Right renal cortex interstitium (tissue), 3 donors: ENCODE data around the gene OR1K1. TPM values are rescaled to one million over a fixed set of nuclear protein-coding genes. Genes with fewer than 3 reads are reported as not detected.
"Not testable (repeated sequence)": the region's sequence is repeated elsewhere in the genome, so short reads cannot be mapped to it uniquely, and the experiment has no call there.

Source experiments
- DNase-seq, 3 donors: peaks; one replicate each; pipeline ENCODE4 v3.0.0-alpha.2; 2013; ENCODE audit warnings: low read depth in 3 of 3, low spot score in 2 of 3
- polyA plus RNA-seq, 3 donors: library from polyadenylated mRNA; unstranded; fragments of 120-200 nt; gene quantifications; one replicate each; pipeline ENCODE4 v1.2.1, GENCODE V29; 2013; ENCODE audit not compliant: insufficient read length in 3 of 3

The OR1K1 gene
- polyA plus RNA-seq = not detected

DNA sequence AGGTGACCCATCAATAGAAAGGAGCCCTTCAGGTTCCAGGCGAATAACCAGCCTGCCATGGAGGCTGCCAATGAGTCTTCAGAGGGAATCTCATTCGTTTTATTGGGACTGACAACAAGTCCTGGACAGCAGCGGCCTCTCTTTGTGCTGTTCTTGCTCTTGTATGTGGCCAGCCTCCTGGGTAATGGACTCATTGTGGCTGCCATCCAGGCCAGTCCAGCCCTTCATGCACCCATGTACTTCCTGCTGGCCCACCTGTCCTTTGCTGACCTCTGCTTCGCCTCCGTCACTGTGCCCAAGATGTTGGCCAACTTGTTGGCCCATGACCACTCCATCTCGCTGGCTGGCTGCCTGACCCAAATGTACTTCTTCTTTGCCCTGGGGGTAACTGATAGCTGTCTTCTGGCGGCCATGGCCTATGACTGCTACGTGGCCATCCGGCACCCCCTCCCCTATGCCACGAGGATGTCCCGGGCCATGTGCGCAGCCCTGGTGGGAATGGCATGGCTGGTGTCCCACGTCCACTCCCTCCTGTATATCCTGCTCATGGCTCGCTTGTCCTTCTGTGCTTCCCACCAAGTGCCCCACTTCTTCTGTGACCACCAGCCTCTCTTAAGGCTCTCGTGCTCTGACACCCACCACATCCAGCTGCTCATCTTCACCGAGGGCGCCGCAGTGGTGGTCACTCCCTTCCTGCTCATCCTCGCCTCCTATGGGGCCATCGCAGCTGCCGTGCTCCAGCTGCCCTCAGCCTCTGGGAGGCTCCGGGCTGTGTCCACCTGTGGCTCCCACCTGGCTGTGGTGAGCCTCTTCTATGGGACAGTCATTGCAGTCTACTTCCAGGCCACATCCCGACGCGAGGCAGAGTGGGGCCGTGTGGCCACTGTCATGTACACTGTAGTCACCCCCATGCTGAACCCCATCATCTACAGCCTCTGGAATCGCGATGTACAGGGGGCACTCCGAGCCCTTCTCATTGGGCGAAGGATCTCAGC is at the start of gene OR1K1:
TSS of gene OR1K1 (plus strand) at position 58 of the 995 bp plus-strand sequence. CDS start at position 58, 0 bp downstream.
- no peak for DNase-seq

- no peak for DNase-seq
Observed at GRCh38 chr9:122754825-122755224, 45.1 kb upstream of the OR1K1 start.

- DNase-seq = no peak
Observed at GRCh38 chr9:122767817-122768216, 32.1 kb upstream of the OR1K1 start.

- DNase-seq = no peak
Observed at GRCh38 chr9:122777052-122777451, 22.9 kb upstream of the OR1K1 start.

DNA sequence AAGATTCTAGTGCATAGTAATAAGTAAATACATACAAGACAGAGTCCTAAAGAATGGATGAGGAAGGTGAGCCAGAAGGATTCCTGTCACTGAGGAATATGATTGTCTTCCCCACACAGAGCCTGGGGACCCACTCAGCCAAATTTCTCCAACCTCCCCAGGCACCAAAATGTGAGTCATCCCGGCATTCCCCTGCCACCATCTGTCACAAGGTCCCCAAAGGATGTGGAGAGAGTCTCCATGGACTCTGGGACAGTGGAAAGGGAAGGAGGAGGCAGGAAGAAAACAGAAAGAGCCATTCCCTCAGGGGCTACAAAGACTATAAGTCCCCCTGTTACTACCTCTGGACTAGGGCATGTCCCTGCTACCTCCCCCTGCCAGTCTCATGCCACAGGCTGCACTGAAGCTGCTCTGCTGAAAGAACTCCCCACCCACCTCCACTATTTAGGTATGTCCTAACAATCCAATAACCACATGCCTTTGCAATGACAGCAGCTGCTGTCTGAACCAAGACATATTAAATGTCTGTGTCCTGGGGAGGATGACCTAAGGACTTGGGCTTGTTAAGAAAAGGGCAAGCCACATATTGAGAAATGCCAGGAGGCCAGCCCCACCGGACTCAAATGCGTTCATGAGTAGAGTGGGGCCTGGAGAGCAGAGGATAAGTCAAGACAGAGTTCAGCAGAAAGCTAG is 21.8 kb upstream of the OR1K1 start:
- no peak for DNase-seq

DNA sequence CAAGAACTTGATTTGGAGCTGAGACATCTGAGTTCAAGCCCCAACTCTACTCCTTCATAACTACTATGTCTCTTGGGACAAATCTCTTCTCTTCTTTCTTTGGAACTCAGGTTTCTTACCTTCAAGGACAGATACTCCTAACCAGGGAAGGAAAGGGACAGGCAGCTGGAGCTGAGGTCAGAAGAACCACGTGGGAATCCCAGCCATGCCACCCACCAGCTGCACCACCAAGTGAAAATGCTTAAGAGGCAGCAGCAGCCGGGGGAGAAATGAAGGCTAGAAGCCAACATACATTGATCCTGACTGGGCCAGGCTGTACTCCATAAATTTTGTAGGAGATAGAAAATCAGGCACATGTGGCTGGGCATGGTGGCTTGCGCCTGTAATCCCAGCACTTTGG is 20.7 kb upstream of the OR1K1 start:
- no peak for DNase-seq

DNA sequence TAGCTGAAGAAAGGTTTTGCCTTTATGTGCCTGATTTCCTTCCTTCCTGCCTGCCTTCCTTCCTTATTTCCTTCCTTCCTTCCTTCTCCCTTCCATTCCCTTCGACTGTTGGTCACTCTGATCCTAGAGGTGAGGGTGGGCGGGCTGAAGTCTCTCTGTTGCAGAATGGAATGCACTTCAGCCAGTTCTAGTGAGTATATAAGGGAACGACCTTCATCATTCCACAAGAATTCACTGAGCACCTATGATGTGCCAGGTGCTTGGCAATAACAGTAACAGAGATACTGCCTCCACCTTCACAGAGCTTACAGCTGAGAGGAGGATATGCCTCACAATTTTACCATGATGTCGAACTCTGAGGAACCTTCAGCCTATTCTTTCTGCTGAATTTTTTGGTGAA is 19.9 kb upstream of the OR1K1 start:
- DNase-seq = no peak

DNA sequence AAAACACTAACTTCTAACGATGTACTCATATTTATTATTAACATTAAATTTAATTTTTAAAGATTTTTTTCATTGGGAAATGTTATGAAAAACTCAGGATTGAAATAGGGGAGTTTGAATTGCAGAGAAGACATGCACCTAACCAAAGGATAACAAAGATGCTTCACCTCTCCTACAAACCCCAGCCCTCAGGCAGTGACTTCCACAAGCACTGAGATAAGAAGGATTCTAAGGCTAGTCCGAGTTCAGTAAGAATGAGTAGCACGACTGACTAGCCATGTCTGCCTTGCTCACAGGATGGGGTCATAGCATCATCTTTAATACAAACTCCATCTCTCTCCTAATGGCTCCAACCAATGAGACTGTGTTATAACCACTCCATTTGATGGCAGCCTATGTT is 18.3 kb upstream of the OR1K1 start:
- DNase-seq = no peak

- DNase-seq = no peak
Observed at GRCh38 chr9:122785269-122785668, 14.7 kb upstream of the OR1K1 start.

DNA sequence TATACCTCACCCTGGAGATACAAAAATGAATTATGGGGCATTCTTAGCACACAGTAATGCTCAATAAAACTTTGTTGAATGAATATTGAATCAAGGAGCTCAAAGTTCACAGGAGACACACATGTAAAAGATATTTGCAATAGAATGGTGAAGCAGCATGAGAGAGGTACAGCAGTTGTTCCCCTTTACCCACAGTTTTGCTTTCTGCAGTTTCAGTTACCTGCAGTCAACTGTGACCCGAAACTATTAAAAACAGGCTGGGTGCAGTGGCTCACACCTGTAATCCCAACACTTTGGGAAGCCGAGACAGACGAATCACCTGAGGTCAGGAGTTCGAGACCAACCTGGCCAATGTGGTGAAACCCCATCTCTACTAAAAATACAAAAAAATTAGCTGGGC is 13.6 kb upstream of the OR1K1 start:
- DNase-seq = no peak

- DNase-seq = no peak
Observed at GRCh38 chr9:122788831-122789230, 11.1 kb upstream of the OR1K1 start, which contains the start of gene OR5C1. TSS of gene OR5C1 (plus strand) at chr9:122788933. CDS start at chr9:122788933, 0 bp downstream.

DNA sequence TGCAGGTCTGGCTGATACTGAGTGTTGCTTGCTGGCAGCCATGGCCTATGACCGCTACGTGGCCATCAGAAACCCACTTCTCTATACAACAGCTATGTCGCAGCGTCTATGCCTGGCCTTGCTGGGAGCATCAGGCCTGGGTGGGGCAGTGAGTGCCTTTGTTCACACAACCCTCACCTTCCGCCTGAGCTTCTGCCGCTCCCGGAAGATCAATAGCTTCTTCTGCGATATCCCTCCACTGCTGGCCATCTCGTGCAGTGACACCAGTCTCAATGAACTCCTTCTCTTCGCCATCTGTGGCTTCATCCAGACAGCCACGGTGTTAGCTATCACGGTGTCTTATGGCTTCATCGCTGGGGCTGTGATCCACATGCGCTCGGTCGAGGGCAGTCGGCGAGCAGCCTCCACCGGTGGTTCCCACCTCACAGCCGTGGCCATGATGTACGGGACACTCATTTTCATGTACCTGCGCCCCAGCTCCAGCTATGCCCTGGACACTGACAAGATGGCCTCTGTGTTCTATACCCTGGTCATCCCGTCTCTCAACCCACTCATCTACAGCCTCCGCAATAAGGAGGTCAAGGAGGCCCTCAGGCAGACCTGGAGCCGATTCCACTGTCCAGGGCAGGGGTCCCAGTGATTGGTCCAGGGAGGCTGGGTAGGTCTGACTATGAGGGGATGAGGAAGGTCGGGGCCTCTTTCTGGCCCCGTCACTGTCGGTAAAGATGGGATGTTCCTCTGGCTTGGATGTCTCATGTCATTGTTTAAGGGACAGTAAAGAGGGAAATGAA is 10.5 kb upstream of the OR1K1 start:
- no peak for DNase-seq

GRCh38 chr9:122791872-122792669 is 7.9 kb upstream of the OR1K1 start:
- no peak for DNase-seq

DNA sequence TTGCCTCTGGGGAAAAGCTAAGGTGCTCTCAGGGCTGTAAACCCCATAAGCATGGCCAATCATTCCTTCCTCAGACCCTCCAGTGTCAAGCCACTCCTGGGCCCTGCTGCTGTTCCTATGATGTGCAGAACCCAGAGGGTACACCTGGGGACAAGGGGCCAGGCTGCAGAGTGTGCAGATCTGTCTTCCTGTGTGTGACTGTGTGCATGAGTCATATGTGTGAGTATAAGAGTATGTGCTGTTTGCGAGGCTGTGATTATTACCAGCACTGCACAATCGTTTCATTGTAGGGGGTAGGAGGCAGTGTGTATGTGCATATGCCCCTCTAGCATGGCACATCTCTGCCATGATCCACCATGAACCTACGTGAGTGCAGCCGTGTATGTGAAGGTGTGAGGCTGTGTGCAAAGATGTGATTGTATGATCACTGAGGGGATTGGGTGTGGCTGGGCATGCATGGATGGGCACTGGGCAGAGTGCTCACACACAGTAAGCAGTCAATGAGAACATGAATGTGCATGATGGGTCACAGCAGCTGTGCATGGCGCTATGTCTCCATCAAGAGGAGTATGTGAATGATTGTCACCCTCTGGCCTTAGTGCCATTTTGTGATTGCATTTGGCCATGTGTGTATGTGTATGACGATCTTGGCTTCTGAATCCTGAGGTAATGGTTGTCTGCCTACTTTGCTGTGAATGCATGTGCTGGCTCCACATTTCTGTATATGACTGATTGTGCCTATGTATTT is 2.4 kb upstream of the OR1K1 start:
- DNase-seq = no peak

DNA sequence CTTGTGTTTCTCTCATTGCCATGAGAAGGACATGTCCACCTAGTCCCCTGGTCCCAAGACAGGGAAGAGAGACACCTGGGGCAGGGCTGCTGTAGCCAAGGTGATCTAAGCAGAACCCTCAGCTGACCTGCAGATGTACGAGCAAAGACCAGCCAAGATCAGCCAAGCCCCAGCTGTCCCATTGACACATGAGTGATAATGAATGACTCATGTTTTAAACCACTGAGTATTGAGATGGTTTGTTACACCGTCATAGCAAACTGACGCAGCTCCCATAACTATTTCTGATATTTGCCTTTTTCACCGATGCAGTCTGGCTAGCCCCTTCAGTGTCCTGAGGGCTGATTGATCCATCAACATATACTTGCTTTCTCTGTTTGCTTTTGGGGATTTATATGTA is 6.7 kb downstream of the OR1K1 start:
- no peak for DNase-seq

DNA sequence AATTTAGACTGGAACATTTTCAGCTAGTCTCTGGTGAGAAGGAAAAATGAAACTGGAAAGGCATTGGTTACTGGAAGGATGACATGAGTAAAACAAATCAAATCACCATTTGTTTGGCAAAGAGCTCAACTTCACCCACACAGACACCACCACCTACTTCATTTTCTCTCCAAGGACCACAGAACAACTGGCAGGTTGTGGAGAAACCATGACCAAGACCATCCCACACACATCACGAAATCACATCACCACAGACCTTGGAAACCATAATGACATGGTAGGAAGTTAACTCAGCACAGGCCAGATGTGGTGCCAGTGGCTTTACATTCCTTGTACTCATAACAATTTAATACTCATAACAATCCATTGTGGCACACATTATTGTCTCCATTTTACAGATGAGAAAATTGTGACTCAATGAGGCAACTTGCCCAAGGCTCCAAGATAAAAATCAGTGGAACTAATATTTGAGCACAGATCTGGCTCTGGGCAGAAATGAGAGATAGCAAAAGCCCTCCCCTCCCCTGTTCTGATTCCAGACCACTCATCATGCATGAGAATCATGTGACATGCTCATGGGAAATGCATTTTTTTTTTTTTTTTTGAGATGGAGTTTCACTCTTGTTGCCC is 7.5 kb downstream of the OR1K1 start:
- no peak for DNase-seq

DNA sequence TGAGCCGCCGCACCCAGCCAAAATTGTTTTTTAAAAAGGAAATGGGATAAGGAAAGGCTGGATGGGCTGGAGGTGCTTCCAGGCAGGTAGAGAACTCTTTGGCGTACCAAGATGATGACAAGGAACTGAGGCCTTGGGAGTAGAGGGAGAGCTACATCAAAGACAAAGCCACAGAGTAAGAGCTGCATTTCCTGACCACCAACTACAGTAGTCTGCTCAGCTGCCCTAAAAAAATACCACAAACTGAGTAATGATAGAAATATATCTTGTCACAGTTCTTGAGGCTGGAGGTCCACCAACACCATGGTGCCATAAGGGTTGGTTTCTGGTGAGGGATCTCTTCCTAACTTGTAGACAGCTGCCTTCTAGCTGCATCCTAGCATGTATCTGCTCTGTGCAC is 8.2 kb downstream of the OR1K1 start:
- no peak for DNase-seq

GRCh38 chr9:122809261-122809660 is 9.3 kb downstream of the OR1K1 start:
- not testable (repeated sequence) for DNase-seq
